A549 (cell line): ENCODE measurements around the gene GIMD1.

Experiments used
- BHLHE40 ChIP-seq: IDR thresholded peaks from 2 replicates; pipeline ENCODE4 v1.6.1; 2012; ENCODE audit warnings: low read depth, low read length, inconsistent platforms
- CTCF ChIP-seq: fragments of >200 bp; sonication (Bioruptor Twin); formaldehyde crosslinking; IDR thresholded peaks from 3 replicates; pipeline ENCODE4 v1.5.1; 2016
- FOSB ChIP-seq: fragments of 250-450 bp; sonication (Bioruptor Pico); IDR thresholded peaks from 2 replicates; pipeline ENCODE4 v1.5.0; 2020; ENCODE audit warnings: mild to moderate bottlenecking, moderate library complexity
- HDAC2 ChIP-seq: fragments of 200-600 bp; sonication (generic); IDR thresholded peaks from 2 replicates; pipeline ENCODE4 v1.6.1; 2016
- NFE2L2 ChIP-seq: fragments of 150-350 bp; conservative IDR thresholded peaks from 2 replicates; pipeline ENCODE4 v1.6.1; 2014; ENCODE audit warnings: low read length
- RAD21 ChIP-seq, 2 experiments: fragments of >200 bp in 1 of 2; sonication (Bioruptor Twin) in 1 of 2; formaldehyde crosslinking in 1 of 2; IDR thresholded peaks in 1 of 2; conservative IDR thresholded peaks in 1 of 2; 2 replicates in 1 of 2; 3 replicates in 1 of 2; pipeline ENCODE4 v1.6.1; 2012 to 2018; ENCODE audit warnings: inconsistent platforms in 1 of 2
- RCOR1 ChIP-seq: fragments of 150-350 bp; IDR thresholded peaks from 2 replicates; pipeline ENCODE4 v1.6.1; 2014; ENCODE audit warnings: antibody characterized with exemption, low read length, low read depth
- RFX5 ChIP-seq: fragments of 450-650 bp; IDR thresholded peaks from 2 replicates; pipeline ENCODE4 v1.7.1; 2014; ENCODE audit warnings: antibody characterized with exemption, mild to moderate bottlenecking, moderate library complexity
- SMC3 ChIP-seq: fragments of >200 bp; sonication (Bioruptor Twin); formaldehyde crosslinking; IDR thresholded peaks from 3 replicates; pipeline ENCODE4 v1.6.1; 2018; ENCODE audit warnings: inconsistent platforms
- USF2 ChIP-seq: fragments of 450-650 bp; IDR thresholded peaks from 2 replicates; pipeline ENCODE4 v1.6.1; 2014; ENCODE audit warnings: antibody characterized with exemption
- TF ChIP-seq, protein P1 (sequence below): fragments of 200-600 bp; sonication (generic); IDR thresholded peaks from 2 replicates; pipeline ENCODE4 v1.6.1; 2016; ENCODE audit warnings: antibody characterized with exemption, mild to moderate bottlenecking, moderate library complexity

DNA sequence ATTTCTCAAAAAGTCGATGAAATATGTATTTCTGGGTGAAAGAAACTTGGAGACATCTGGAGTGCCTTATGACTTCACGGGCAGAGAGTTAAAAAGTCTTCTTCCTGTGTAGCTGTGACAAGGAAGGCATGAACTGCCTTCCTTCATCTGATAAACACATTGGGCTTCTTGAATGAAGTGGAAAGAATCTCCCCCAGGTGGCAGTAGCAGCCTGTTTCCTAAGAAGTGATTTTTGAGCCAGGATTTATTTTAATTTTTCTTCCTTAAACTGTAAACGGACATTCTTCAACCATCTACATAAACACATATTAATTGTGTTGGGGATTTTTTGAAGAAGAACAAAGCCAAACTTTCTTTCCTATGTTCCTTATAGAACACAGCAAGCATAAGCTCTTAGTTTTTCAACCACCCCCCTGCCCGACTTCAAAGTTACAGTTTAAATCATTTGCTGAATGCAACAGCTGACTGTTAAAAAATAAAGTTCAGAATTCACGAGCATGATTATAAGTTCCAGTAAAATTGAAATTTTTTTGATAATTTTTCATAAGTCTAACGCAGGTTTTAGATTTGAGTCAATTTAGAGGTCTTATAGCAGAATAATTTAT lies 980 bp upstream of the GIMD1 start:
- TF ChIP-seq HDAC2 = no peak
- TF ChIP-seq, protein P1, sequence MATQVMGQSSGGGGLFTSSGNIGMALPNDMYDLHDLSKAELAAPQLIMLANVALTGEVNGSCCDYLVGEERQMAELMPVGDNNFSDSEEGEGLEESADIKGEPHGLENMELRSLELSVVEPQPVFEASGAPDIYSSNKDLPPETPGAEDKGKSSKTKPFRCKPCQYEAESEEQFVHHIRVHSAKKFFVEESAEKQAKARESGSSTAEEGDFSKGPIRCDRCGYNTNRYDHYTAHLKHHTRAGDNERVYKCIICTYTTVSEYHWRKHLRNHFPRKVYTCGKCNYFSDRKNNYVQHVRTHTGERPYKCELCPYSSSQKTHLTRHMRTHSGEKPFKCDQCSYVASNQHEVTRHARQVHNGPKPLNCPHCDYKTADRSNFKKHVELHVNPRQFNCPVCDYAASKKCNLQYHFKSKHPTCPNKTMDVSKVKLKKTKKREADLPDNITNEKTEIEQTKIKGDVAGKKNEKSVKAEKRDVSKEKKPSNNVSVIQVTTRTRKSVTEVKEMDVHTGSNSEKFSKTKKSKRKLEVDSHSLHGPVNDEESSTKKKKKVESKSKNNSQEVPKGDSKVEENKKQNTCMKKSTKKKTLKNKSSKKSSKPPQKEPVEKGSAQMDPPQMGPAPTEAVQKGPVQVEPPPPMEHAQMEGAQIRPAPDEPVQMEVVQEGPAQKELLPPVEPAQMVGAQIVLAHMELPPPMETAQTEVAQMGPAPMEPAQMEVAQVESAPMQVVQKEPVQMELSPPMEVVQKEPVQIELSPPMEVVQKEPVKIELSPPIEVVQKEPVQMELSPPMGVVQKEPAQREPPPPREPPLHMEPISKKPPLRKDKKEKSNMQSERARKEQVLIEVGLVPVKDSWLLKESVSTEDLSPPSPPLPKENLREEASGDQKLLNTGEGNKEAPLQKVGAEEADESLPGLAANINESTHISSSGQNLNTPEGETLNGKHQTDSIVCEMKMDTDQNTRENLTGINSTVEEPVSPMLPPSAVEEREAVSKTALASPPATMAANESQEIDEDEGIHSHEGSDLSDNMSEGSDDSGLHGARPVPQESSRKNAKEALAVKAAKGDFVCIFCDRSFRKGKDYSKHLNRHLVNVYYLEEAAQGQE = no peak
- TF ChIP-seq CTCF = peak; percentile 75
- TF ChIP-seq RFX5 = no peak
- peak; percentile 81 for TF ChIP-seq SMC3
- no peak for TF ChIP-seq USF2
- TF ChIP-seq RAD21 (conservative IDR thresholded peaks at IDR 0.05 in 1 of 2, IDR thresholded peaks at IDR 0.05 in 1 of 2) = peak; percentile 74 to 82
- no peak for TF ChIP-seq FOSB (CRISPR knock-in tag)
- TF ChIP-seq NFE2L2 = no peak
- TF ChIP-seq RCOR1 = no peak
- TF ChIP-seq BHLHE40 = no peak
